A673 (cell line): Measurements from ENCODE around the gene WT1.

Experiments used
- EZH2 ChIP-seq: fragments of 200-600 bp; sonication (generic); IDR thresholded peaks from 2 replicates; pipeline ENCODE4 v1.6.1; 2017; ENCODE audit warnings: borderline replicate concordance, low read depth, mild to moderate bottlenecking, mixed read lengths, antibody characterized with exemption, low read length; ENCODE audit not compliant: poor library complexity, severe bottlenecking
- TF ChIP-seq, protein P1 (sequence below): fragments of 300-800, 200-600 bp; sonication (generic); conservative IDR thresholded peaks from 2 replicates; pipeline ENCODE4 v1.5.1; 2017; ENCODE audit warnings: low read depth, mild to moderate bottlenecking, antibody characterized with exemption, low read length, moderate library complexity, mixed read lengths

DNA sequence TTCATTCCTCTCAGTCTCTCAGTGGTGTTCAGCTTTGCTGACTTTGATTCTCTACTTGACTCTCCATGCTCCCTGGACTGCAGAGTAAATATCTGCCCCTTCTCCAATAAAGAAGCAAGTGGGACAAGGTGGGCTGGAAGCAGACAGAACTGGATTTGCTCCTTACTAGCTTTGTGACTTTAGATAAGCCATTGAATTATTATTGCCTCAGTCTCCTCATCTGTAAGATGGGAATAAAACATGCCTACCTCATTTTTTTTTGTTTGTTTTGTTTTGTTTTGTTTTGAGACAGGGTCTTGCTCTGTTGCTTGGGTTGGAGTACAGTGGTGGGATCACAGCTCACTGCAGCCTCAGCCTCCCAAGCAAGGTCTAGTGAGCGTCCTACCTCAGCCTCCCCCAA is 44.6 kb downstream of the WT1 start:
- TF ChIP-seq EZH2, result no peak
- TF ChIP-seq, protein P1, sequence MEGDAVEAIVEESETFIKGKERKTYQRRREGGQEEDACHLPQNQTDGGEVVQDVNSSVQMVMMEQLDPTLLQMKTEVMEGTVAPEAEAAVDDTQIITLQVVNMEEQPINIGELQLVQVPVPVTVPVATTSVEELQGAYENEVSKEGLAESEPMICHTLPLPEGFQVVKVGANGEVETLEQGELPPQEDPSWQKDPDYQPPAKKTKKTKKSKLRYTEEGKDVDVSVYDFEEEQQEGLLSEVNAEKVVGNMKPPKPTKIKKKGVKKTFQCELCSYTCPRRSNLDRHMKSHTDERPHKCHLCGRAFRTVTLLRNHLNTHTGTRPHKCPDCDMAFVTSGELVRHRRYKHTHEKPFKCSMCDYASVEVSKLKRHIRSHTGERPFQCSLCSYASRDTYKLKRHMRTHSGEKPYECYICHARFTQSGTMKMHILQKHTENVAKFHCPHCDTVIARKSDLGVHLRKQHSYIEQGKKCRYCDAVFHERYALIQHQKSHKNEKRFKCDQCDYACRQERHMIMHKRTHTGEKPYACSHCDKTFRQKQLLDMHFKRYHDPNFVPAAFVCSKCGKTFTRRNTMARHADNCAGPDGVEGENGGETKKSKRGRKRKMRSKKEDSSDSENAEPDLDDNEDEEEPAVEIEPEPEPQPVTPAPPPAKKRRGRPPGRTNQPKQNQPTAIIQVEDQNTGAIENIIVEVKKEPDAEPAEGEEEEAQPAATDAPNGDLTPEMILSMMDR, result no peak
